ENCODE measurements around the gene COPZ1. TPM values are rescaled to one million over a fixed set of nuclear protein-coding genes. Genes with fewer than 3 reads are reported as not detected.

COPZ1 gene
- total and polyA plus RNA-seq, 9 of the 15 experiments (the other 6 are each of a cell fraction or from before 2014, with no cell fraction given): 137 to 487 (median 233) TPM

GRCh38 chr12:54294152-54294952 is 30.6 kb upstream of the COPZ1 start (continued):
- TF ChIP-seq, protein P1, sequence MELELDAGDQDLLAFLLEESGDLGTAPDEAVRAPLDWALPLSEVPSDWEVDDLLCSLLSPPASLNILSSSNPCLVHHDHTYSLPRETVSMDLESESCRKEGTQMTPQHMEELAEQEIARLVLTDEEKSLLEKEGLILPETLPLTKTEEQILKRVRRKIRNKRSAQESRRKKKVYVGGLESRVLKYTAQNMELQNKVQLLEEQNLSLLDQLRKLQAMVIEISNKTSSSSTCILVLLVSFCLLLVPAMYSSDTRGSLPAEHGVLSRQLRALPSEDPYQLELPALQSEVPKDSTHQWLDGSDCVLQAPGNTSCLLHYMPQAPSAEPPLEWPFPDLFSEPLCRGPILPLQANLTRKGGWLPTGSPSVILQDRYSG (tag; conservative IDR thresholded peaks at IDR 0.05; ENCODE audit: low read depth): 0 out of 2 replicates have a peak, but pooled peaks have one; percentile 35
- TF ChIP-seq FOXP1 (CRISPR knock-in tag; IDR thresholded peaks at IDR 0.05) (no peak), NELFE (IDR thresholded peaks at IDR 0.05; ENCODE audit: insufficient read depth, insufficient read length) (no peak), ZNF41 (CRISPR knock-in tag; conservative IDR thresholded peaks at IDR 0.05) (0 out of 2 replicates have a peak, but pooled peaks have one; percentile 31), TBP (optimal IDR thresholded peaks at IDR 0.05; ENCODE audit: low read depth, low read length) (no peak), FUS (optimal IDR thresholded peaks at IDR 0.05; ENCODE audit: low read depth, low read length) (no peak), SIN3B (IDR thresholded peaks at IDR 0.05; ENCODE audit: low read depth) (no peak), ZNF507 (tag; conservative IDR thresholded peaks at IDR 0.05) (no peak), ZHX1 (conservative IDR thresholded peaks at IDR 0.05; ENCODE audit: low read length) (no peak), MCM7 (IDR thresholded peaks at IDR 0.05) (no peak), SRSF1 (IDR thresholded peaks at IDR 0.05; ENCODE audit: low read depth, low read length) (no peak), ZSCAN32 (CRISPR knock-in tag; IDR thresholded peaks at IDR 0.05) (no peak), ELF2 (CRISPR knock-in tag; IDR thresholded peaks at IDR 0.05) (peak; percentile 15; the same call in 1 of the 2 replicates)
- TF ChIP-seq, protein P2, sequence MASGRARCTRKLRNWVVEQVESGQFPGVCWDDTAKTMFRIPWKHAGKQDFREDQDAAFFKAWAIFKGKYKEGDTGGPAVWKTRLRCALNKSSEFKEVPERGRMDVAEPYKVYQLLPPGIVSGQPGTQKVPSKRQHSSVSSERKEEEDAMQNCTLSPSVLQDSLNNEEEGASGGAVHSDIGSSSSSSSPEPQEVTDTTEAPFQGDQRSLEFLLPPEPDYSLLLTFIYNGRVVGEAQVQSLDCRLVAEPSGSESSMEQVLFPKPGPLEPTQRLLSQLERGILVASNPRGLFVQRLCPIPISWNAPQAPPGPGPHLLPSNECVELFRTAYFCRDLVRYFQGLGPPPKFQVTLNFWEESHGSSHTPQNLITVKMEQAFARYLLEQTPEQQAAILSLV (tag; IDR thresholded peaks at IDR 0.05): no peak
- TF ChIP-seq, protein P3, sequence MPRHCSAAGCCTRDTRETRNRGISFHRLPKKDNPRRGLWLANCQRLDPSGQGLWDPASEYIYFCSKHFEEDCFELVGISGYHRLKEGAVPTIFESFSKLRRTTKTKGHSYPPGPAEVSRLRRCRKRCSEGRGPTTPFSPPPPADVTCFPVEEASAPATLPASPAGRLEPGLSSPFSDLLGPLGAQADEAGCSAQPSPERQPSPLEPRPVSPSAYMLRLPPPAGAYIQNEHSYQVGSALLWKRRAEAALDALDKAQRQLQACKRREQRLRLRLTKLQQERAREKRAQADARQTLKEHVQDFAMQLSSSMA (CRISPR knock-in tag; IDR thresholded peaks at IDR 0.05): no peak
- TF ChIP-seq, protein P4, sequence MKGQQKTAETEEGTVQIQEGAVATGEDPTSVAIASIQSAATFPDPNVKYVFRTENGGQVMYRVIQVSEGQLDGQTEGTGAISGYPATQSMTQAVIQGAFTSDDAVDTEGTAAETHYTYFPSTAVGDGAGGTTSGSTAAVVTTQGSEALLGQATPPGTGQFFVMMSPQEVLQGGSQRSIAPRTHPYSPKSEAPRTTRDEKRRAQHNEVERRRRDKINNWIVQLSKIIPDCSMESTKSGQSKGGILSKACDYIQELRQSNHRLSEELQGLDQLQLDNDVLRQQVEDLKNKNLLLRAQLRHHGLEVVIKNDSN (CRISPR knock-in tag; IDR thresholded peaks at IDR 0.05): no peak
- TF ChIP-seq, protein P5, sequence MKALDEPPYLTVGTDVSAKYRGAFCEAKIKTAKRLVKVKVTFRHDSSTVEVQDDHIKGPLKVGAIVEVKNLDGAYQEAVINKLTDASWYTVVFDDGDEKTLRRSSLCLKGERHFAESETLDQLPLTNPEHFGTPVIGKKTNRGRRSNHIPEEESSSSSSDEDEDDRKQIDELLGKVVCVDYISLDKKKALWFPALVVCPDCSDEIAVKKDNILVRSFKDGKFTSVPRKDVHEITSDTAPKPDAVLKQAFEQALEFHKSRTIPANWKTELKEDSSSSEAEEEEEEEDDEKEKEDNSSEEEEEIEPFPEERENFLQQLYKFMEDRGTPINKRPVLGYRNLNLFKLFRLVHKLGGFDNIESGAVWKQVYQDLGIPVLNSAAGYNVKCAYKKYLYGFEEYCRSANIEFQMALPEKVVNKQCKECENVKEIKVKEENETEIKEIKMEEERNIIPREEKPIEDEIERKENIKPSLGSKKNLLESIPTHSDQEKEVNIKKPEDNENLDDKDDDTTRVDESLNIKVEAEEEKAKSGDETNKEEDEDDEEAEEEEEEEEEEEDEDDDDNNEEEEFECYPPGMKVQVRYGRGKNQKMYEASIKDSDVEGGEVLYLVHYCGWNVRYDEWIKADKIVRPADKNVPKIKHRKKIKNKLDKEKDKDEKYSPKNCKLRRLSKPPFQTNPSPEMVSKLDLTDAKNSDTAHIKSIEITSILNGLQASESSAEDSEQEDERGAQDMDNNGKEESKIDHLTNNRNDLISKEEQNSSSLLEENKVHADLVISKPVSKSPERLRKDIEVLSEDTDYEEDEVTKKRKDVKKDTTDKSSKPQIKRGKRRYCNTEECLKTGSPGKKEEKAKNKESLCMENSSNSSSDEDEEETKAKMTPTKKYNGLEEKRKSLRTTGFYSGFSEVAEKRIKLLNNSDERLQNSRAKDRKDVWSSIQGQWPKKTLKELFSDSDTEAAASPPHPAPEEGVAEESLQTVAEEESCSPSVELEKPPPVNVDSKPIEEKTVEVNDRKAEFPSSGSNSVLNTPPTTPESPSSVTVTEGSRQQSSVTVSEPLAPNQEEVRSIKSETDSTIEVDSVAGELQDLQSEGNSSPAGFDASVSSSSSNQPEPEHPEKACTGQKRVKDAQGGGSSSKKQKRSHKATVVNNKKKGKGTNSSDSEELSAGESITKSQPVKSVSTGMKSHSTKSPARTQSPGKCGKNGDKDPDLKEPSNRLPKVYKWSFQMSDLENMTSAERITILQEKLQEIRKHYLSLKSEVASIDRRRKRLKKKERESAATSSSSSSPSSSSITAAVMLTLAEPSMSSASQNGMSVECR (CRISPR knock-in tag; IDR thresholded peaks at IDR 0.05): peak; percentile 61
